Neutrophil (primary cell): Measurements from ENCODE around the gene LAMC2.

ENCODE experiments used
- H3K27ac ChIP-seq: fragments of 200-600 bp; sonication (generic); 2 replicates; pipeline ENCODE4 v1.5.1; 2016; ENCODE audit warnings: mild to moderate bottlenecking, moderate library complexity
- H3K27me3 ChIP-seq: fragments of 200-600 bp; sonication (generic); 2 replicates; pipeline ENCODE4 v1.6.0; 2016; ENCODE audit warnings: mild to moderate bottlenecking
- H3K36me3 ChIP-seq: fragments of 200-600 bp; sonication (generic); 2 replicates; pipeline ENCODE4 v1.5.1; 2017
- H3K4me1 ChIP-seq, 2 experiments: fragments of 200-600 bp in 1 of 2; sonication (generic) in 1 of 2; 1 replicate in 1 of 2; 2 replicates in 1 of 2; pipeline versions ENCODE4 v1.5.1 to v1.6.1; 2013 to 2016; ENCODE audit warnings: low read depth in 1 of 2, low read length in 1 of 2, mild to moderate bottlenecking in 1 of 2, moderate library complexity in 1 of 2; ENCODE audit not compliant: control insufficient read depth in 1 of 2, insufficient read depth in 1 of 2
- H3K4me3 ChIP-seq, 2 experiments: fragments of 200-600 bp in 1 of 2; sonication (generic) in 1 of 2; 1 replicate in 1 of 2; 2 replicates in 1 of 2; pipeline ENCODE4 v1.5.1; 2013 to 2016; ENCODE audit warnings: low read depth in 1 of 2, low read length in 1 of 2, mild to moderate bottlenecking in 1 of 2, moderate library complexity in 1 of 2
- H3K9me3 ChIP-seq: fragments of 200-600 bp; sonication (generic); 2 replicates; pipeline ENCODE4 v1.5.1; 2016
- TF ChIP-seq, protein P1 (sequence below): fragments of 200-600 bp; sonication (generic); IDR thresholded peaks from 2 replicates; pipeline ENCODE4 v1.5.1; 2016; ENCODE audit warnings: antibody characterized with exemption

Gene LAMC2

DNA sequence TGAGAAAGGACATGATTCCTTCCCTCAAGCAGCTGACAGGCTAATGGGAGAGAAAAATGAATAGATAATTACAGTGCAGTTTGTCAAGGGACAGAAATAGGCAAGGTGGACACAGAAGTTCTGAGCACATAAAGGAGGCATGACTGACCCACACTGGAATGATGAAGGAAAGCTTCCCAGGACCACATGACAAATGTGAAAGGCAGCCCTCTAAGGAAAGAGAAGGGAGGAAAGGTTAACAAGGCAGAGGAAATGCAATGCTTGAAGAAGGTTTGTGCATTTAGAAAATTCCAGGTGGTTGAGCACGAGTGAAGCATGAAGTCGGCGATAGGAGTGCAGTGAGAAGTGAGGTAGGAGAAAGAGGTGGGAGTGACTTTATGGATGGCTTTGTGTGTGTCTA is 37.4 kb downstream of the LAMC2 start:
- H3K27me3 ChIP-seq = peaks cover 7% of the 10 kb centered on the region
- no peaks in the 10 kb centered on the region for H3K9me3 ChIP-seq
- H3K36me3 ChIP-seq = no peaks in the 10 kb centered on the region
- H3K27ac ChIP-seq = no peak overlapping the region
- no peak overlapping the region for H3K4me3 ChIP-seq
- H3K4me1 ChIP-seq = peaks cover 5 to 7% of the 10 kb centered on the region in 2 experiments
- TF ChIP-seq, protein P1, sequence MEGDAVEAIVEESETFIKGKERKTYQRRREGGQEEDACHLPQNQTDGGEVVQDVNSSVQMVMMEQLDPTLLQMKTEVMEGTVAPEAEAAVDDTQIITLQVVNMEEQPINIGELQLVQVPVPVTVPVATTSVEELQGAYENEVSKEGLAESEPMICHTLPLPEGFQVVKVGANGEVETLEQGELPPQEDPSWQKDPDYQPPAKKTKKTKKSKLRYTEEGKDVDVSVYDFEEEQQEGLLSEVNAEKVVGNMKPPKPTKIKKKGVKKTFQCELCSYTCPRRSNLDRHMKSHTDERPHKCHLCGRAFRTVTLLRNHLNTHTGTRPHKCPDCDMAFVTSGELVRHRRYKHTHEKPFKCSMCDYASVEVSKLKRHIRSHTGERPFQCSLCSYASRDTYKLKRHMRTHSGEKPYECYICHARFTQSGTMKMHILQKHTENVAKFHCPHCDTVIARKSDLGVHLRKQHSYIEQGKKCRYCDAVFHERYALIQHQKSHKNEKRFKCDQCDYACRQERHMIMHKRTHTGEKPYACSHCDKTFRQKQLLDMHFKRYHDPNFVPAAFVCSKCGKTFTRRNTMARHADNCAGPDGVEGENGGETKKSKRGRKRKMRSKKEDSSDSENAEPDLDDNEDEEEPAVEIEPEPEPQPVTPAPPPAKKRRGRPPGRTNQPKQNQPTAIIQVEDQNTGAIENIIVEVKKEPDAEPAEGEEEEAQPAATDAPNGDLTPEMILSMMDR = no peak

DNA sequence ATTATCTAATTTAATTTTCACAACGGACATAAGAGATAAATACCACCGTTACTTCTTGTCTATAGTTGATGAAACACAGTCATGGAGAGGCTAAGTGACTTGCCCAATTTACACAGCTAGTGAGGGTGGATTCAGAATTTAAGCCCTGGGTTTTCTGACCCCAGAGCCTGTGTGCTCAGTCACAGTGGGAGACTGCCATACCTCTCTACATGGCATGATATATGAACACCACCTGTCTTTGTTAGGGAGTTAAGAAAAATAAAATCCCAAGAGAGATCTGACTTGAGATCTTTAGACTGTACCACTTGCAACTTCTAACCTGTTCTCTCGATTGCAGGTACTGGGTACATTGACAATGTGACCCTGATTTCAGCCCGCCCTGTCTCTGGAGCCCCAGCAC is 40.3 kb downstream of the LAMC2 start:
- Histone ChIP-seq H3K9me3 (no peaks in the 10 kb centered on the region), H3K27ac (no peak overlapping the region), H3K36me3 (no peaks in the 10 kb centered on the region), H3K4me3 (no peak overlapping the region), H3K27me3 (no peaks in the 10 kb centered on the region), H3K4me1 (no peaks in the 10 kb centered on the region)
- TF ChIP-seq, protein P1 = no peak

DNA sequence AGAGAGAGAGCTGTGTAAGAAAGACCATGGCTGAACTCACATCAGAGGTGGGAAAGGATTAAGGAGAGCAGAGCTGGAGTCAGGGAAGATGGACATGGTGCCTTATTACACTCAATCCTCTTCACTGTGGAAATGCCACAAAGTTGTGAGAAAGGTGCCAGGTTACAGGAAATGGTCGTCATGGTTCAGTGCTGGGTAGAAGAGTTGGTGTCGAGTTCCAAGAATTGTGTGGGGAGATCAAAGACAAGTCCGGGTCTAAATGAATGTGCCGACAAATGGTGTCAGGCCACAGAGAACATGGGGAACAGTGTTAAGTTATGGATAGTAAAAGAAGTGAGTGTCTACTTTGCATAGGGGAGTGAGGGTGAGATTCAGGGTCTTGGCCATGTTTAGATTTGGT is 40.9 kb downstream of the LAMC2 start:
- no peak overlapping the region for H3K27ac ChIP-seq
- H3K4me1 ChIP-seq = no peaks in the 10 kb centered on the region
- no peaks in the 10 kb centered on the region for H3K9me3 ChIP-seq
- H3K4me3 ChIP-seq = no peak overlapping the region
- TF ChIP-seq, protein P1 = no peak
- no peaks in the 10 kb centered on the region for H3K36me3 ChIP-seq
- H3K27me3 ChIP-seq = no peaks in the 10 kb centered on the region

DNA sequence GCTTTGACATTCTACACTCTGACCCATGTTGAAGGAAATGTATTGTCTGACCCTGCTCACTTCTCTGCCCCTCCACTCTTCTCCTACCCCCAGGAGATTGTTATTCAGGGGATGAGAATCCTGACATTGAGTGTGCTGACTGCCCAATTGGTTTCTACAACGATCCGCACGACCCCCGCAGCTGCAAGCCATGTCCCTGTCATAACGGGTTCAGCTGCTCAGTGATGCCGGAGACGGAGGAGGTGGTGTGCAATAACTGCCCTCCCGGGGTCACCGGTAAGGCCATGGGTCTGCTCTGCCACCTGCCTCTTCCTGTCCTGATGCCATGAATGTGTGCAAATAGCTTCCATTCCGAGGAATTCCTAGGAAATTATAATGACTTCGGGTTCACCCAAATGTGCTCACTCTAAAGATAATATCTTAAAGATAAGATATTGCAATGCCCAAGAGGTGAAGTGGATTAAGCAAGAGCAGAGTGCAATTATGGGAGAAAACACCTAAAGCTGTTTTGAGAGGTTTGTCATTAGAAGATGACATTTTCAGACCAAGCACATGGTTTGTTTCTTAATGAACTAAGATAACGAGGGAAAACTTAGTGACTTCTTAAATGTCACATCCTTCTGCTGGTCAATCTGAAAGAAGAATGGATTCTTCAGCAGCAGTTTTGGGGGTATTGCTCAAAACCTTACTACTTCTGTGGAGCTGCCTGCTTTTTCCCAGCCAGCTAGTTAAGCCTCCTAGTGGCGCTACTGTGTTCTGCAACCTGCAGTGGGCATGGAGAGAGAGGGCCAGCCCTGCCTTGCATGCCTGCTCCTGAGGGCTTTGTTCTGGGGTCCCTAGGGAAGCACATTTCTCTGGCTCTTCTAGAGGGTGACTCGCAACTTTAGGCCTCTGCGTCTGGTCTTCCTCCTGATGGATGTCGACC is 41.6 kb downstream of the LAMC2 start:
- H3K4me3 ChIP-seq = no peak overlapping the region
- H3K27ac ChIP-seq = no peak overlapping the region
- H3K27me3 ChIP-seq = no peaks in the 10 kb centered on the region
- H3K9me3 ChIP-seq = no peaks in the 10 kb centered on the region
- H3K36me3 ChIP-seq = no peaks in the 10 kb centered on the region
- TF ChIP-seq, protein P1 = no peak
- no peaks in the 10 kb centered on the region for H3K4me1 ChIP-seq

DNA sequence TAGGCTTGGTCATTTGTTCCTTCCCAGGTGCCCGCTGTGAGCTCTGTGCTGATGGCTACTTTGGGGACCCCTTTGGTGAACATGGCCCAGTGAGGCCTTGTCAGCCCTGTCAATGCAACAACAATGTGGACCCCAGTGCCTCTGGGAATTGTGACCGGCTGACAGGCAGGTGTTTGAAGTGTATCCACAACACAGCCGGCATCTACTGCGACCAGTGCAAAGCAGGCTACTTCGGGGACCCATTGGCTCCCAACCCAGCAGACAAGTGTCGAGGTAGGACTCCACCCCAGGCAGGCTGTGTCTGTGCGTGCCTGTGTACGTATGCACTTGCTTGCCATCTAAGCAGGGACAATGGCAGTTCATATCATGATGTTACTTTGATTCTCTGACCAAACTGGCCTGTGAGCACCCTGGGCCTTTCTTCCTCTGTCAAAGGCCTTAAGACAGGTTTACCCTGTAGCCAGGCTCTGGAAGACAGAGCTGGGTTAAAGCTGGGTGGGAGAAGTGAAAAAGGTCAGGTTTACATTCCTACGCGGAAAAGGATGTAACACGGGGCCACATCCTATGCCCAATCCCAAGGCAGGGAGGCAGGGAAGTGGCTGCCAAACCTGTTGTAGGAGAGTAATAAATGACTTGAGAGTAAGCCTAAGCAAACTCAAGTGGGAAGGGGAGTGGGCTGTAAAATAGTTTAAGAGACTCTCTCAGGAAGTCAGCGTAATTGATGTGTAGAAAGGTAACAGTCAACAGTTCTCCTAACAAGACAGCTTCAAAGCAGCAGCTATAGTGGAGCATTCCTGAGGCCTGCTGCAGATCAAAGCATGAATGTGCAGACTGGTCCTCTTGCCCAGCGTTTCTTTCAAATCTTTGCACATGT is 42.5 kb downstream of the LAMC2 start:
- Histone ChIP-seq H3K27me3 (no peaks in the 10 kb centered on the region), H3K4me3 (no peak overlapping the region), H3K4me1 (no peaks in the 10 kb centered on the region), H3K36me3 (no peaks in the 10 kb centered on the region), H3K27ac (no peak overlapping the region), H3K9me3 (no peaks in the 10 kb centered on the region)
- TF ChIP-seq, protein P1 = no peak
